DMS53 treated with DMSO at 0.1 percent for 48 hours (cell line): ENCODE measurements around the gene ULBP1.
"Not testable (repeated sequence)": the region's sequence is repeated elsewhere in the genome, so short reads cannot be mapped to it uniquely, and the experiment has no call there.

Experiments used
- DNase-seq: peaks from one replicate; lab custom pipeline; 2025; ENCODE audit not compliant: unreplicated experiment; lab: John Stamatoyannopoulos, UW

ULBP1 gene

DNA sequence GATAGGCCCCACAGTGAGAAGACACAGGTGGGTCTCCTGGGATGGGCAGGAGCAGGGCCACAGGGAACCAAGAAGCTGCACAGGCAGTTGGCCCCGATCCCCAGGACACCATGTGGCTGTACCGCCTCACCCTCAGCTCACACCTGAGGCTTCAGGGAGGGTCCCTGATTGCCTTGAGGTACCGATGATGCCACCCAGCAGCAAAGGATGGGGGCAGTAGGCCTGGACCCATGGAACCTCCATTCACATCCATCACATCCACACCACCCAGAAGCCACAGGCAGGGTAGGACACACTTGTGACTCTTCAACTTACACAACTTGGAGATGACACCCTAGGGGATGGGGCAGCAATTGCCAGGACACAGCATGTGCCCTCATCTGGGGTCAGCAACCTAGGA is 39.9 kb downstream of the ULBP1 start:
- DNase-seq = not testable (repeated sequence)

DNA sequence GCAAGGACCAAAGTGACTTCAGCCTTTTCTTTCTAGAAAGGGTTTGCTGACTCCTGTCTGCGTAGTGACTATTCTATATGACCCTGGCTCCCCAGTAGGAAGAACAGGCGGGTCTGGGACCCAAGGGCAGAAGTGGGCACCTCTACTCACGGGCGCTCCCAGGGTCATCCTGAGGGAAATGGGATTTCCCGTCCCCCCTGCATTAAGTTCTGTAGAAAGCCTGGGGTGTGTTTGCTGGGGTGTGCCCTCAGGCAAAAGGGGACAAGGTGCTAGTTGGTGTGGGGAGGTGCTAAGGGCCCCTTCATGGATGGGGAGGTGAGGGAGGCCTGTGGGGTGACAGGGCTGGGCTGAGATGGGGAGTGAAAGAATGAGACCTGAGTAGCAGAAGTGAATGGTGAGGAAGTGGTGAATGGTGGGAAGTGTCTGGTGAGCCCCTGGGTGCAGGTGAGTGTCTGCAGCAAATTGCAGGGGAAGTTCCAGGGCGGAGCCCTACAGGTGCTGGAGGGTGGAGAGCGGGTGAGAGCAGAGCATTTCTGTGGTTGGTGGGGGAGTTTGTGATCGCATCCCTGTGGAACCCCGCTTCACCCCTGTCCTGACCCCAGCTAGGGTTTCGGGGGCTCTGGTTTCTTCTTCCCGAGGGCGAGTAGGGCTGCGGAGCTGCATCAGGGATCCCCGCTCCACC is 40.5 kb downstream of the ULBP1 start:
- DNase-seq = no peak

DNA sequence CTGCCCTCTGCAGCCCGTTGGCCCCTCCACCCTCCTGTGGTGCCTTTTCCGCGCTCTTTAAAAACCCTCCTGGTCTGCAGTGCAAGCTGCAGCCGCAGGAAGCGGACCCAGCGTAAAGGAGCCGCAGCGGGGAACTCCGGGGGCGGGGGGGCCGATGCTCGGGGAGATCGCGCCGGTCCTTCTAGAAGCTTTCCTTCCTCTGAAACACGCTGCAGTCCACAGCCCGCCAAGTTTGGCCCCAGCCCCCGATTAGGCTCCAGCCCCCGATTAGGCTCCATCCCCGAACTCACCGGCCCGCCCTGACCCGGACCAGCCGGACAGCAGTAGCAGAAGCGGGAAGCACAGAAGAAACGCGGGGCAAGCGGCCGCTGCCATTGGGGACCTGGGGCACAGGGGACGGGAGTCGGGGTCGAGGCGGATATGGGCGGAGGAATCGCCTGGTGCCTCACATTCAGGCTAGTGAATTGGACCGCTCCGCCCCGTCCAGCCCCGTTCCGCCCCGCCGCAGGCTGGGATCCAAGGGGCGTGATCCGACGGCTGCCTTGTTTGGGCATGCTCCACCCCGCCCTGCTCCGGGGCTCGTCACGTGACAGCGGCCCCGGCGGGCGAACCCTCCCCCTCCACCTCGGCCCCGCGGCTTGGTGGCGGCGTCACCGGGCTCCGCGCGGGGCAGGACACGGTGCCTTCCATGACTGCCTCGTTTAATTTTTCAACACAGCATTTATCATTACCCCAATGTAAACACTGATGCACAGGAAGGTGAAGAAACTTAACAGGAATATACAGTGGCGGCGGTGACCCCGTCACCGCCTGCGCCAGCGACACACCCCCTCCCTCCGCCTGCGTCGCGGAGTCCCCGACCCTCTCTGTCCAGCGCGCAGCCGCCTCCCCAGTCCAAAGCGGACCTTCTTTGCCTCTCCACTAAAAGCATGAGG is 41.3 kb downstream of the ULBP1 start:
- DNase-seq = peak; percentile 64

DNA sequence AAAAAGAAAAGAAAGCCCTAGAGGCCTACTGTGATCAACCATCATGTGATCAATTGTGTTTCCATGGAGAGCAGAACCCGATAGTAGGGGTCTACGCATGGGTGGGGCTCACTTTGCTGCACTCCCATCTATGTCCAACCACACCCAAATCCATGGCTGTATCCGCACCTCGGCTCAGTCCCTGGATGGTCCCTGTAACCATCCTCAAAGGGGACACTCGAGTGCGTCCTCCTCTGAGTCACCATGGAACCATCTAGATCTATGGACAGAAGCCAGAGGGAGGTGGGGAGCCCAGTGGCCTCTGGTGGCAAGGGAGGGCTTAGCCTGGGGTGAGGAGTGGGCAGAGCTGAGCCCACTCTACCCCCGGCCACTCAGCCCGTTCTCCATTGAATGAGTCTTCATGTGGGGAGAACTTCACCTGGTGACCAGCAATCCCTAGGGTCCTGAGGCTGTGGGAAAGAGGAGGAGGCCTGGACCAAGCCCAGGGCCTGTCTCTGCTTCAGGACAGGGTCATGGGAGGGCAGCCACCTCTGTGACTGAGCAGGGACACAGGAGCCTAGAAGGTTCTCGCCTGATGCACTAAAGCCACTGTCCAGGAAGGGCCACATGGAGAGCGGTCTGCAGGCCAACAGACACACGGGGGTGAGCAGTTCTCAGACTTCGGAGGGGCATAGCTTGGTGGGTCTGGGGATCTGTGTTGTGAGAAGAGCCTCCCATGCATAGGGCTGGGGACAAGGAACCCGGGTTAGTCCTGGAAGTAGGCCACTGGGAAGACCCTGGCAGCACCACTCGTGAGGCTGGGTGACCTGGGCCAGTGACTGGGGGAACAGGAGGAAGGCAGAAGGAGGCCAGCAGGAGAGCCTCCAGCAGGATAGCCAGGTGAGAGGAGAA is 42.3 kb downstream of the ULBP1 start:
- DNase-seq = no peak

DNA sequence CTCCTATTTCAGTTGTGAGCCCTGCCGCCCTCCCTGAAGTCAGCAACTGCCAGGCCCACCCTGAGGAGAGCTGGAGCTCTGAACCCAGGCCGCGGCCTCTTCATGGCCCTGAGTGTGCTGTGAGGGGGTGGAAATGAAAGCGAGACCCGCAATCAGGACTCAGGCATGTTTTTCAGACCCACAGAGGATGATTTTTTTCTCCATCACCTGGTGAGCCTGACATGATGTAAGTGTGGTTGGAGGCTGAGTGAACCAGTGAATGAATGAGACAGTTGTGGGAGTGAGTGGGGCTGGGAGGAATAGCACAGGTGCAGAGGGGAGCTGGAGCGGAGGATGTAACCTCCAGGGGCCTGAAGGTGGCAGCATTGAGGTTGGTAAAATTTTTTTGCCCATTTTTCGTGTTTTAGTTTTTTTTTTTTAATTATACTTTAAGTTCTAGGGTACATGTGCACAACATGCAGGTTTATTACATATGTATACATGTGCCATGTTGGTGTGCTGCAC is 43.3 kb downstream of the ULBP1 start:
- no peak for DNase-seq

DNA sequence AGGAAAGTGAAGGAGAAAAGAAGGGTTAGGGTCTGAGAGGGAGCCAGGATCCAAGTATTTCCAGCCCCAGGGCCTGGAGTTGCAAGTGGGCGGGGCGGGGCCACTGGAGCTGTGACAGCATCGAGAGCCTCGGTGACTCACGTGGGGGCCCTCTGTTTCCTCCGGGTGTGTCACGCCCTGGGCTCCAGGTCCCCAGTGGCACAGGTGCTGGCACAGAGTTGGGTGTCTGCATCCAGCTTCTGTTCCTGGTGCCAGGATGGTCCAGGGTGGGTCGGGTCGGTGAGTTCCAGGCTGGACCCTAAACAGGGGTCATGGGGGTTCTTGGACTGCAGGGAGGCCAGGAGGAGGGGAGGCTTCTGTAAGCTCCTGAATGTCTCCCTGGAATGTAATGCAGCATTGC is 44.8 kb downstream of the ULBP1 start:
- DNase-seq = no peak

DNA sequence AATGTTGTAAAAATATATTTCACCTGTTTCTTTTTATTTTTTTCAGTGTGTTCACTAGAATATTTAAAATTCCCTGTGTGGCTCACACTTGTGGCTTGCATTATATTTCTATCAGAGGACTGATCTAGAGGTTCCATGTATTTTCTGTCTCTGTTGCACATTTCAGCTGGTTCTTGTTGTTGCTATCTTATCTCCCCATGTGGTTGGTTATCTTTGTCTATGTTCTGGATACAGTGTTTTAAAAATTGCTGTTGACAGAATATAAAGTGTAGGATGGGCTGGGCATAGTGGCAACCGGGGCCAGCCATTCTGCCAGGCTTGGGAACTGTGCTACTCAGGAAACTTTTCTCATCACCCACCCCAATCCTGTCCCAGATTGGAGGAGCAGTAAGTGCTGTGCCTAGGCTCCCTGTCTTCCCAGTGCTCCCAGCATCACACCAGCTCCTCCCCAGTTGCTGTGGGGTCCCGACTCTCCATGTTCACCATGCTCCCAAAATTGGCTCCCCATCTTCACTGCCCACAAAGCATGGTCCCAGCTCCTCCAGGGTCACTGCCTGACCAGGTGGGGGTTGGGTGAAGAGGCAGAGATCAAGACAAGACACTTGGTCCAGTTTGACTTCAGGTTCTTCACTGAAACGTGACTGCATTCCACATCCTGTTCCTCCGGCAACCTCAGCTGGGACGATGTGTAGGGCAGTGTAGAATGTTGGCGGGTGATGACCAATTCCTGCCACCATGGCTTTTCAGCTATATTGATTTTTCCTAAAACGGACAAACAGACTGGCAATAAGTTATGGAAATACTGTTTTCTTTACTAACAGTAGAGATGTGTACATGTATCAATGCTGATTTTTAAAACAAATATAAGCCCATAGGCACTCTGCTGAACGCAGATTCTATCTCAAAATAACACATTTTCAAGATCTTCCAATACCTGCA is 49.4 kb downstream of the ULBP1 start:
- DNase-seq = not testable (repeated sequence)

DNA sequence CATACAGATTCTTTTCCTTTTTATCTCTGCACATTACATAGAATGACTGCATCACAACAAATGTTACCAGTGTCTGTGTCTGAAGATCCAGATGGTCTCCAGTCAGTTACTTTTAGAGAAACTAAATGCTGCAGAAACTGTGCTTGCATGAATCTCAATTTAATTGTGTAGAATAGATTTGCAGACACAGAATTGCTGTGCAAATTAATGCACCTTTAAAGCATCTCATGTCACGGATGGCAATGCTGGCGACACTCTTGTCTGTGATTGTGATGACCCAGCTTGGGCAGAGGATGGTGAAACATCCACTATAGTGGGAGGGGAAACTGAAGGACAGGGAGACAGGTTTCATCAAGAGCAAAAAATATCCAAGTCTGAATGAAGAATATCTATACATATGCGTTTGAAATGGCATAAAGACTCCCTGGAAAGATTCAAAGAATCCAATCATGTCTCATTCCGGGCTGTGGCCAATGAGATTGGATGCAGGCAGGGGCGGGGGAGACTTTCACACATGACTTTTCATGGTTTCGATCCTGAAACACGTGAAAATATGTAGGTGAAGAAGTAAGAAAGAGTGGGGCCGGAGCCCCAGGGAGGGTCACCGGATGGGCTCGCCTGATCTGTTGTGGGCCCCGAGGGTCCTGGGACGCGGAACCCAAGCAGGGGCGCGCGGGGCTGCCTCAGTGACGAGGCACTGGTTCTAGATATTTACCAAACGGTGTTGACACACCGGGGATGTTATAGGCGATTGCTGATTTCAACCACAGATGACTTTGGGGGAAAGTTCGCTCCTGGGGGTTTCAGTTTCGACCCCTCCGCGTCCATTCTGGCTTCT is 50.3 kb downstream of the ULBP1 start:
- not testable (repeated sequence) for DNase-seq

DNA sequence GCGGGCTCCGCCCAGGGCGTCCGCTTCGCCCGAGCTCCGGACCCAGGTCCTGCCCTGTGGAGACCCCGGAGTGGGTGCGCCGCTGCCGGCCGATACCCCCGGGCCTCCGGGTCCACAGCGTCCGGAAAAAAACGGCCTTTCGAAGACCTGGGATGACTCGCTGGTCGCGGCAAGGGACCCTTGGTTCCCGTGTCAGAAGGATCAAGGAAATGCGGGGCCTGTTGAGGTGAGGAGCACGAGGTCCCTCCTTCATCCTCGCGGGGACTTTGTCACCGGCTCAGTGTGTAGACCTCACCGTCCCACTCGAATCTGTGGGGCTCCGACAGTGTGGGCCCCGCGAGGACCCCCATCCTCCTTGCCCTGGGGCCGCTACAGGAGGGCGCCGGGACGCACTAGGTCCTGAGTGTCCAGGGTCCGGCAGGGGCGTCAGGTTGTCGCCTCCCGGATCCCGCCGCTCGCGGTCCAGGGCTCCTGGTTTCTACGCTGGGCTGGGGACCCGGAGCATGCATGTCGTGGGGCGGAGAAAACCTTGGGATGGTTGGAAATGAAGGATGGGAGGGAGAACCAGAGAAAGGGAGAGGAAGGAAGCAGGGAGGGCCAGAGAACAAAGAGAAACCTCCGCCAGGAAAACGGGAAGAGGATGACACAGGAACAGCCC is 51.0 kb downstream of the ULBP1 start:
- DNase-seq = not testable (repeated sequence)

DNA sequence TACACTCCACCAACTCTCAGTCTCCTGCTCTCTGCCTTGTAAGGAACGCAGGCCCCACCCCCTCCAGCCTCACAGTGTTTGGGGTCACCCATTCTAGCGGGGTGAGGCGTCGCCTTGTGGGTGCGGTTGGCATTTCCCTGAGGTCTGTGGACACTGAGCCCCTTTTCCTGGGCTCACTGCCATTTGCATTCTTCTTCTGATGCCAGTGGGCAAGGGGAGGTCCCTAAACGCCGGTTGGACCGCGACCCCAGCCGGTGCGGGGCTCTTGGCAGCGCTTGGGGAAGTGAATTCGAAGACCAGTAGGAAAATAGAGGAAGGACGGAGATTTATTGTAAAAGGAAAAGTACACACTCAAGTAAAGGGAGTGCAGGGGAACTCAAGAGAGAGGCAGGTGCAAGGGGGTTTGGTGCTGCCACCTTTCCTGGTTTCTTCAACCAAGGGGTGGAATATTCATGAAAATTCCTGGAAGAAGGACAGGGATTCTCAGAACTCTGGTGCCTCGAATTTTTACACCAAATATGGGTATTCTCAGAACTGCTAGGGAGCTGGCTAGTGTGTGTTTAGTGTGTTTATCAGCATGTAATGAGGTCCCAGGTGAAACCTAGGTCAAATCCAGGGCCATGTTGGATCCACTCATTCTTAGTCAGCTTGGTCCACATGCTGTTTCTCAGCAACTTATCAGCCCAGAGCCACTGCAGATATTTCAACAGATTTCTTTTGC is 51.7 kb downstream of the ULBP1 start:
- DNase-seq = not testable (repeated sequence)

DNA sequence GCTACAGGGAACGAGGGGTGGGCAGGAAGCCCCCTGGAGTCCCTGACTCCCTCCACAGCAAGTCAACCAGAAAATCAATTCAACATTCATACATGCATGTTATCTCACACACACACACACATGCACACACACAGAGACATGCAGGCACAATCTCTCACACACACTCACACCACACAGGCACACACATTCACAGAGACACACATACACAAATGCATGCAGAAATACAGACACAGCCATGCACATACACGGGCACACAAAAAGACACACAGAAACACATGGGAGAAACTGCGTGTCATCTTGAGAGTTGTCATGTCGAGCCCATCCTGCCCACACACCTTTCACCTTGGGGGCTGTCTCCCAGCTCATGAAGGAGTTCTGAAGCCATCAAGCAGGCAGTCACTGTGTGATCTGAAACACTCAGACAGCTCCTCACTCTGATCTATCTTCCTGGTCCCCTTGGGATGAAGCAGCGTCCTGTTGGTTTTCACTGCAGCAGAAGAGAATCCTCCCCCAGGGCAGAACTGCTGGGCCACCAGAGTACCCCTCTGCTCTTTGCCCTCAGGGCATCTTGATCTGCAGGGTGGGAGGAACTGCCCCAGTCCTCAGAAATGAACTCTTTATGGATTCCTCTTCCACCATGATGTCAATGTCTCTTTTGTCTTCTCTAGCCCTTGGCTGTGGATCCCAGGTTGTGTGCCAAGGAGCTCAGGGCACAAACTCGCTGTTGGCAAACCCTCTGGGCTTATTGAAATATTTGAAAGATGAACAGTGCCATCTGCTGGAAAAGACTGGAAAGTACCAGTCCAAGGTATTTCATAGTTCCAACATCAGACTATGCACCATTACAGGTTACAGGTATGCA is 52.8 kb downstream of the ULBP1 start:
- DNase-seq = peak; percentile 56

DNA sequence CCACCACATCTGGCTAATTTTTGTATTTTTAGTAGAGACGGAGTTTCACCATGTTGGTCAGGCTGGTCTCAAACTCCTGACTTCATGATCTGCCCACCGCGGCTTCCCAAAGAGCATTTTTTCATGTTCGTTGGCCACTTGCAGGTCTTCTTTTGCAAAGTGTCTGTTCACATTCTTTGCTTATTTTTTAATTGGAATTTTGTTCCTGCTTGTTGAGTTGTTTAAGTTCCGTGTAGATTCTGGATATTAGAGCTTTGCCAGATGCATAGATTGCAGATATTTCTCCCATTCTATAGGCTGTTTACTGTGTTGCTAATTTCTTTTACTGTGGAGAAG is 53.4 kb downstream of the ULBP1 start:
- DNase-seq = not testable (repeated sequence)

DNA sequence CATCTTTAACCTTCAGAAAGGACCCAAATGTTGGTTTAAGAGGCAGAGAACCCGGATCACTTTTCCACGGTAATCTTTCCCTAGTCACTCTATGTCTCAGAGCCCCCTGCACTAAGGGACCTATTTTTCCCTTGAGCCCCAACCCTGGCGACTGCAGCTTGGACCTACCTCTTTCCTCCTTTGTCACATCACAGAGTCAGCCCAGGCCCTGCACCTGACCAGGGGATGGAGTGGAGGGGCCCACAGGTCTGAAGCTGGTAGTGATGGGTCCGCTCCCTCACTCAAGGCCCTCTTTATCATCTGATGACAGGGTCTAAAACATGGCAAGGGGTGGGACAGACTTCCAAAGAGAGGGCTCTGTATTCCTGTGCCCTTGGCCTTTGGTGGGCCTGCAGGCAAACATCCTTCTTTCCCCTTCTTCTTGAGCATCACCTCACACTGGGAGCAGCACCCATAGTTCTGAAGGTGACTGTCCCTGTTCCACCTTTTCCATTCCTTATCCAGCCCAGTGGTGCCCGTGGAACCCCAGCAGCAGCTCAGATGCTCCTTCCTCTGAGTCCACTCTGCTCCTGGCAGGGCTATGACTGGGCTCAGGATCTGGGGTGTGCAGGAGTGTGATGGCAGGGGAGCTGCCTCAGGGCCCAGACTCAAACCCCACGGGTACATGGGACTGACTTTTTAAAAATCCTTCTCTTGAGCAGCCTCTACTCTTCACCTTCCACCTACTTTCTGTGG is 55.3 kb downstream of the ULBP1 start:
- DNase-seq = no peak

DNA sequence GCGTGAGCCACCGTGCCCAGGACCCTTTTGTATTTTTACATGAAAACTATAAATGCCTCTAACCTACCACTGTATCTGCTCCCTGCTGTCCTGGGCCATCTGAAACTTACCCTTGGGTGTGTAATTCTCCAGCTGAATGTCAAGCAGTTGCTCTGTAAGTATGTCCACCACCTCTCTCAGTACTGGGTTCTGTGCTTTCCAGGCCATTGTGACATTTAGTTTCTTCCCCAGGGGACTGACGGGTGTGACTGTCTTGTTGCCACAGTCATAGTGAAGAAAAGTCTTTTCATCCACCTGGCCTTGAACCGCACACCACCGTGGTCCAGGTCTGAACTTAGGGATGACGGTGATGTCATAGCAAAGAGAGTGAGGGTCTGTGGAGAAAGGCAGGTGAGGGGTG is 58.1 kb downstream of the ULBP1 start:
- DNase-seq = not testable (repeated sequence)
